T-helper 17 cell (primary cell): ENCODE results near the gene VDAC1. TPM values are rescaled to one million over a fixed set of nuclear protein-coding genes. Genes with fewer than 3 reads are reported as not detected.

Experiments used
- ATAC-seq: fragments of 150-1000 bp; cut with Tn5 transposase; 2 replicates; pipeline ENCODE4 v1.10.0; 2021; ENCODE audit warnings: mild to moderate bottlenecking, moderate library complexity
- DNase-seq, 3 donors: peaks; one replicate each; pipeline versions ENCODE4 v3.0.0 to v3.0.0-alpha.2; 2020 to 2021
- H3K9me3 ChIP-seq: one replicate; pipeline ENCODE4 v1.7.0; 2013; ENCODE audit warnings: low read length, mild to moderate bottlenecking; ENCODE audit not compliant: control insufficient read depth, poor library complexity, severe bottlenecking
- H3K27ac Mint-ChIP-seq: one replicate; pipeline ENCODE4 v1.8.0; 2022; ENCODE audit warnings: mild to moderate bottlenecking, moderate library complexity, mixed read lengths
- H3K27me3 Mint-ChIP-seq: one replicate; pipeline ENCODE4 v1.8.0; 2022; ENCODE audit warnings: mixed read lengths
- H3K36me3 Mint-ChIP-seq: one replicate; pipeline ENCODE4 v1.8.0; 2022; ENCODE audit warnings: low read depth, mixed read lengths
- H3K4me1 Mint-ChIP-seq: one replicate; pipeline ENCODE4 v1.8.0; 2022; ENCODE audit warnings: mild to moderate bottlenecking, mixed read lengths
- H3K4me3 Mint-ChIP-seq: one replicate; pipeline ENCODE4 v1.8.0; 2022; ENCODE audit warnings: mild to moderate bottlenecking, moderate library complexity, mixed read lengths
- total RNA-seq, 4 donors: library from RNA in 2 of 4; stranded (reverse) in 2 of 4; gene quantifications; one replicate each; pipeline ENCODE4 v1.2.3 and lab custom pipeline; 2022 to 2026

VDAC1 gene
- total RNA-seq (10 to 100 TPM; 58.1 to 71.4 TPM), total RNA-seq (lab: John Stamatoyannopoulos, UW) (61.7 to 116 reads per million in 2 donors)

- no peaks in the 10 kb centered on the region for H3K36me3 Mint-ChIP-seq
- peaks cover 31% of the 10 kb centered on the region for H3K4me1 Mint-ChIP-seq
- H3K27ac Mint-ChIP-seq: peak within 1 kb of the TSS; percentile 95
- no peaks in the 10 kb centered on the region for H3K9me3 ChIP-seq
- ATAC-seq (peak; percentile 83), DNase-seq (peak; percentile 75 to 84 (median 76))
- peak within 1 kb of the TSS; percentile 91 for H3K4me3 Mint-ChIP-seq
- no peaks in the 10 kb centered on the region for H3K27me3 Mint-ChIP-seq
Observed at GRCh38 chr5:134004626-134005416, at the start of gene VDAC1. TSS of gene VDAC1 (minus strand) at chr5:134004975. CDS start at chr5:133993012, 11,963 bp downstream.

- DNase-seq: no peak
- ATAC-seq: peak; percentile 87
- H3K9me3 ChIP-seq: no peaks in the 10 kb centered on the region
- peaks cover 25% of the 10 kb centered on the region for H3K4me1 Mint-ChIP-seq
- peak overlapping the region; percentile 89 for H3K27ac Mint-ChIP-seq
- peak overlapping the region; percentile 75 for H3K4me3 Mint-ChIP-seq
- no peaks in the 10 kb centered on the region for H3K36me3 Mint-ChIP-seq
- no peaks in the 10 kb centered on the region for H3K27me3 Mint-ChIP-seq
Observed at GRCh38 chr5:134053840-134054338, 49.1 kb upstream of the VDAC1 start.

GRCh38 chr5:134053314-134053839, 48.6 kb upstream of the VDAC1 start:
- Mint-ChIP-seq H3K4me3 (peak overlapping the region; percentile 75), H3K36me3 (no peaks in the 10 kb centered on the region), H3K27me3 (no peaks in the 10 kb centered on the region), H3K27ac (peak overlapping the region; percentile 89), H3K4me1 (peaks cover 25% of the 10 kb centered on the region)
- DNase-seq: no peak
- peak; percentile 44 for ATAC-seq
- no peaks in the 10 kb centered on the region for H3K9me3 ChIP-seq

GRCh38 chr5:134051305-134051704, 46.5 kb upstream of the VDAC1 start:
- Mint-ChIP-seq H3K4me1 (peaks cover 30% of the 10 kb centered on the region), H3K36me3 (no peaks in the 10 kb centered on the region), H3K27me3 (no peaks in the 10 kb centered on the region), H3K27ac (no peak overlapping the region), H3K4me3 (no peak overlapping the region)
- DNase-seq (no peak), ATAC-seq (no peak)
- no peaks in the 10 kb centered on the region for H3K9me3 ChIP-seq

GRCh38 chr5:134048864-134049263, 44.1 kb upstream of the VDAC1 start:
- H3K4me3 Mint-ChIP-seq: peak overlapping the region; percentile 26
- no peaks in the 10 kb centered on the region for H3K9me3 ChIP-seq
- H3K27ac Mint-ChIP-seq: no peak overlapping the region
- peaks cover 22% of the 10 kb centered on the region for H3K4me1 Mint-ChIP-seq
- ATAC-seq: no peak
- no peaks in the 10 kb centered on the region for H3K27me3 Mint-ChIP-seq
- no peaks in the 10 kb centered on the region for H3K36me3 Mint-ChIP-seq
- no peak for DNase-seq

- H3K4me3 Mint-ChIP-seq: no peak overlapping the region
- H3K27me3 Mint-ChIP-seq: no peaks in the 10 kb centered on the region
- peak overlapping the region; percentile 54 for H3K27ac Mint-ChIP-seq
- H3K36me3 Mint-ChIP-seq: no peaks in the 10 kb centered on the region
- H3K4me1 Mint-ChIP-seq: peaks cover 18% of the 10 kb centered on the region
- DNase-seq (no peak), ATAC-seq (no peak)
- H3K9me3 ChIP-seq: no peaks in the 10 kb centered on the region
Observed at GRCh38 chr5:134047687-134048056, 42.9 kb upstream of the VDAC1 start.

GRCh38 chr5:134046801-134047686, 42.3 kb upstream of the VDAC1 start:
- DNase-seq (no peak), ATAC-seq (peak; percentile 37)
- peaks cover 23% of the 10 kb centered on the region for H3K4me1 Mint-ChIP-seq
- H3K27ac Mint-ChIP-seq: peak overlapping the region; percentile 54
- no peaks in the 10 kb centered on the region for H3K9me3 ChIP-seq
- H3K27me3 Mint-ChIP-seq: no peaks in the 10 kb centered on the region
- H3K4me3 Mint-ChIP-seq: no peak overlapping the region
- no peaks in the 10 kb centered on the region for H3K36me3 Mint-ChIP-seq

GRCh38 chr5:134046330-134046729, 41.6 kb upstream of the VDAC1 start:
- Mint-ChIP-seq H3K36me3 (no peaks in the 10 kb centered on the region), H3K4me3 (no peak overlapping the region), H3K27ac (peak overlapping the region; percentile 54), H3K4me1 (peaks cover 25% of the 10 kb centered on the region), H3K27me3 (no peaks in the 10 kb centered on the region)
- no peak for ATAC-seq
- H3K9me3 ChIP-seq: no peaks in the 10 kb centered on the region
- DNase-seq: no peak

GRCh38 chr5:134043793-134044792, 39.3 kb upstream of the VDAC1 start:
- ATAC-seq (no peak), DNase-seq (no peak)
- Mint-ChIP-seq H3K36me3 (no peaks in the 10 kb centered on the region), H3K4me3 (no peak overlapping the region), H3K27me3 (no peaks in the 10 kb centered on the region), H3K27ac (no peak overlapping the region), H3K4me1 (peaks cover 34% of the 10 kb centered on the region)
- no peaks in the 10 kb centered on the region for H3K9me3 ChIP-seq

GRCh38 chr5:134041570-134042411, 37.0 kb upstream of the VDAC1 start:
- ATAC-seq (no peak), DNase-seq (no peak)
- no peaks in the 10 kb centered on the region for H3K9me3 ChIP-seq
- peak overlapping the region; percentile 39 for H3K4me3 Mint-ChIP-seq
- H3K27ac Mint-ChIP-seq: peak overlapping the region; percentile 51
- no peaks in the 10 kb centered on the region for H3K36me3 Mint-ChIP-seq
- peaks cover 33% of the 10 kb centered on the region for H3K4me1 Mint-ChIP-seq
- H3K27me3 Mint-ChIP-seq: no peaks in the 10 kb centered on the region

- H3K27me3 Mint-ChIP-seq: no peaks in the 10 kb centered on the region
- ATAC-seq (no peak), DNase-seq (no peak)
- peaks cover 23% of the 10 kb centered on the region for H3K4me1 Mint-ChIP-seq
- no peaks in the 10 kb centered on the region for H3K36me3 Mint-ChIP-seq
- peak overlapping the region; percentile 88 for H3K27ac Mint-ChIP-seq
- H3K4me3 Mint-ChIP-seq: no peak overlapping the region
- H3K9me3 ChIP-seq: no peaks in the 10 kb centered on the region
Observed at GRCh38 chr5:134038138-134038537, 33.4 kb upstream of the VDAC1 start.
